Ishikawa (cell line): ENCODE results near the gene PLPPR3.

Source experiments
- EP300 ChIP-seq: IDR thresholded peaks from 2 replicates; pipeline ENCODE4 v1.6.1; 2012; ENCODE audit warnings: borderline replicate concordance
- TAF1 ChIP-seq: IDR thresholded peaks from 2 replicates; pipeline ENCODE4 v1.6.1; 2012; ENCODE audit warnings: low read depth, mild to moderate bottlenecking
- TCF12 ChIP-seq: IDR thresholded peaks from 2 replicates; pipeline ENCODE4 v1.6.1; 2012; ENCODE audit warnings: low read depth
- TEAD4 ChIP-seq: IDR thresholded peaks from 2 replicates; pipeline ENCODE4 v1.6.1; 2012
- ZBTB7A ChIP-seq: IDR thresholded peaks from 2 replicates; pipeline ENCODE4 v1.6.1; 2012; ENCODE audit warnings: low read depth
- TF ChIP-seq, protein P1 (sequence below): IDR thresholded peaks from 2 replicates; pipeline ENCODE4 v1.6.1; 2012; ENCODE audit warnings: low read depth, mild to moderate bottlenecking

DNA sequence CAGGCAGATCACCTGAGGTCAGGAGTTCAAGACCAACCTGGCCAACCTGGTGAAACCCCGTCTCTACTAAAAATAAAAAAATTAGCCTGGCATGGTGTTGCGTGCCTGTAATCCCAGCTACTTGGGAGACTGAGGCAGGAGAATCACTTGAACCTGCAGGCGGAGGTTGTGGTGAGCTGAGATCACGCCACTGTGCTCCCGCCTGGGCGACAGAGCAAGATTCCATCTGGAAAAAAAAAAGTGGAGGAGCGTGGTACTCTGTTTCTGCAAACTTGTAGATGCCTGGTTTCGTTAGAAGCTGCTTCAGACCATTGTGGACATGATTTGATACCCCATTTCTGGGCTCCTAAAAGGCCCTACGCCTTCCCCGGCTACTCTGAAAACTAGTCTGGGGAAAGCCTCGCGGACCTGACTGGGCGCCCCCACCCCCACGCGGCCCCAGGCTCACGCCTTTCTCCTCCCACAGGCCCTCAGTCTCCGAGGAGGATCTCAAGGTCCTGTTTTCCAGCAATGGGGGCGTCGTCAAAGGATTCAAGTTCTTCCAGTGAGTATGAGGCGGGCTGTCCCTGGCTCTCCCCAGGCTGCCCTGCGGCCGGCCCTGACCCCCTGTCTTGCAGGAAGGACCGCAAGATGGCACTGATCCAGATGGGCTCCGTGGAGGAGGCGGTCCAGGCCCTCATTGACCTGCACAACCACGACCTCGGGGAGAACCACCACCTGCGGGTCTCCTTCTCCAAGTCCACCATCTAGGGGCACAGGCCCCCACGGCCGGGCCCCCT is 11.5 kb downstream of the PLPPR3 start:
- TF ChIP-seq ZBTB7A (no peak), TEAD4 (no peak), TAF1 (no peak), EP300 (no peak), TCF12 (no peak)
- TF ChIP-seq, protein P1, sequence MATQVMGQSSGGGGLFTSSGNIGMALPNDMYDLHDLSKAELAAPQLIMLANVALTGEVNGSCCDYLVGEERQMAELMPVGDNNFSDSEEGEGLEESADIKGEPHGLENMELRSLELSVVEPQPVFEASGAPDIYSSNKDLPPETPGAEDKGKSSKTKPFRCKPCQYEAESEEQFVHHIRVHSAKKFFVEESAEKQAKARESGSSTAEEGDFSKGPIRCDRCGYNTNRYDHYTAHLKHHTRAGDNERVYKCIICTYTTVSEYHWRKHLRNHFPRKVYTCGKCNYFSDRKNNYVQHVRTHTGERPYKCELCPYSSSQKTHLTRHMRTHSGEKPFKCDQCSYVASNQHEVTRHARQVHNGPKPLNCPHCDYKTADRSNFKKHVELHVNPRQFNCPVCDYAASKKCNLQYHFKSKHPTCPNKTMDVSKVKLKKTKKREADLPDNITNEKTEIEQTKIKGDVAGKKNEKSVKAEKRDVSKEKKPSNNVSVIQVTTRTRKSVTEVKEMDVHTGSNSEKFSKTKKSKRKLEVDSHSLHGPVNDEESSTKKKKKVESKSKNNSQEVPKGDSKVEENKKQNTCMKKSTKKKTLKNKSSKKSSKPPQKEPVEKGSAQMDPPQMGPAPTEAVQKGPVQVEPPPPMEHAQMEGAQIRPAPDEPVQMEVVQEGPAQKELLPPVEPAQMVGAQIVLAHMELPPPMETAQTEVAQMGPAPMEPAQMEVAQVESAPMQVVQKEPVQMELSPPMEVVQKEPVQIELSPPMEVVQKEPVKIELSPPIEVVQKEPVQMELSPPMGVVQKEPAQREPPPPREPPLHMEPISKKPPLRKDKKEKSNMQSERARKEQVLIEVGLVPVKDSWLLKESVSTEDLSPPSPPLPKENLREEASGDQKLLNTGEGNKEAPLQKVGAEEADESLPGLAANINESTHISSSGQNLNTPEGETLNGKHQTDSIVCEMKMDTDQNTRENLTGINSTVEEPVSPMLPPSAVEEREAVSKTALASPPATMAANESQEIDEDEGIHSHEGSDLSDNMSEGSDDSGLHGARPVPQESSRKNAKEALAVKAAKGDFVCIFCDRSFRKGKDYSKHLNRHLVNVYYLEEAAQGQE = no peak
